Measurements from ENCODE around the gene PON3.

DNA sequence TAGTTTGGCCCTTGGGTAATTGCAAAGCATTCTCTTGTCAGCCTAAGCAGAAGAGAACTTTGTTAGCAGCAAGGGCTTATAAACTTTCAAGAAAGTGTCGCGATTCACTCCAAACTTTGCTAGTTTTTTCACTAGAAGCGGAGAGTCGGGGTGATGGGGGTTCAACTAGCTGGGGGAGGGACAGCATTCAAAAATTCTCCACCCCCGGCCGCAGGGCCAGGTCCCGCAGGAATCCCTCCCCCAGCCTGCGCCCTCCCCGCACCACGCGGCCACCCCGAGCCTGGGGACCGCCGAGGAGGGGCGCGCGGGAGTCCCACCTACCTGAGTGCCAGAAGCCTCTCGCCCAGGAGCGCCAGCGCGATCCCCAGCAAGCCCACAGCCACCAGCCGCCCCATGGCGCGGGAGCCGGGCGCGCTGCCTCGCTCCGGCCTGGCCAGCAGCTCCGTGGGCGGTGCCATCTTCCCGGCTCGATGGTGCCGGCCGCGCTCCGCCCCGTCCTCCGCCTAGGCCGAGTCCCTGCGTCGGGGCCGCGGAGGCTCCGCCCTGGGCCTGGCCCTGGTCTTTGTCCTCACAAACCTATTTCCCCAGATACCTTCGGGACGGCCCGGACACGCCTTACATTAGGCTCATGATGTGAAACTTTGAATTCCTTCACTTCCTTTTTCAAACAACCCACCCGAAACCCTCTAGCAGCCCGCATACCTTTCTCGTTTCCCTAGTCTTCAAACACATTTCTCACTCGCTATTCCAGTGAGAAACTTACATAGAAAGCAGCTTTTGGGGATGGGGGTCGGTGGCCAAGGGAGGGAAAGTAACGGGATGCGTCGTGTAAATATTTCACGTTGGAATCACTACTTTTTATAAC is 38.6 kb upstream of the PON3 start, which contains the start of gene PON2:
- TF ChIP-seq YY1 (IDR thresholded peaks at IDR 0.05; ENCODE audit: insufficient read depth, insufficient read length) (no peak), ZNF274 (IDR thresholded peaks at IDR 0.05; ENCODE audit: low read depth, low read length) (no peak)
